OCI-LY1 (cell line): ENCODE data around the gene LMO1.

ENCODE experiments used
- H2AFZ ChIP-seq: fragments of 200-600 bp; sonication (generic), shearing (Covaris generic); 2 replicates; pipeline ENCODE4 v1.6.0; 2014; ENCODE audit warnings: antibody characterized with exemption, mild to moderate bottlenecking, low read length
- H3F3A ChIP-seq: fragments of 200-600 bp; sonication (generic), shearing (Covaris generic); 2 replicates; pipeline ENCODE4 v1.6.0; 2014; ENCODE audit warnings: mild to moderate bottlenecking, antibody characterized with exemption, low read length, moderate library complexity; ENCODE audit not compliant: insufficient read depth
- H3K27ac ChIP-seq: fragments of 200-600 bp; sonication (generic); 2 replicates; pipeline ENCODE4 v1.5.1; 2014; ENCODE audit warnings: low read length, mixed run types, mild to moderate bottlenecking, low read depth; ENCODE audit not compliant: poor library complexity, severe bottlenecking
- H3K27me3 ChIP-seq: fragments of 200-600 bp; sonication (generic); 2 replicates; pipeline ENCODE4 v1.6.0; 2014; ENCODE audit warnings: antibody characterized with exemption, mild to moderate bottlenecking, low read length, moderate library complexity; ENCODE audit not compliant: insufficient read depth
- H3K36me3 ChIP-seq: fragments of 200-600 bp; sonication (generic); 2 replicates; pipeline ENCODE4 v1.6.1; 2014; ENCODE audit warnings: mild to moderate bottlenecking, antibody characterized with exemption, low read length, moderate library complexity, mixed read lengths; ENCODE audit not compliant: insufficient read depth
- H3K4me1 ChIP-seq: fragments of 200-600 bp; sonication (generic); 2 replicates; pipeline ENCODE4 v1.5.1; 2014; ENCODE audit warnings: mild to moderate bottlenecking, low read length, moderate library complexity; ENCODE audit not compliant: insufficient read depth, severe bottlenecking
- H3K4me2 ChIP-seq: fragments of 200-600 bp; sonication (generic), shearing (Covaris generic); 2 replicates; pipeline ENCODE4 v1.6.1; 2014; ENCODE audit warnings: low read length
- H3K4me3 ChIP-seq: fragments of 200-600 bp; sonication (generic); 2 replicates; pipeline ENCODE4 v1.5.1; 2014; ENCODE audit warnings: low read length, low read depth, mild to moderate bottlenecking, mixed read lengths; ENCODE audit not compliant: poor library complexity, severe bottlenecking
- H3K79me2 ChIP-seq: fragments of 200-600 bp; shearing (Covaris generic); 2 replicates; pipeline ENCODE4 v1.6.1; 2016; ENCODE audit warnings: mixed run types, low read length, mixed read lengths; ENCODE audit not compliant: insufficient read depth
- H3K9ac ChIP-seq: fragments of 200-600 bp; sonication (generic), shearing (Covaris generic); 2 replicates; pipeline ENCODE4 v1.6.1; 2014; ENCODE audit warnings: mild to moderate bottlenecking, low read length, mixed read lengths
- H3K9me2 ChIP-seq: fragments of 200-600 bp; sonication (generic), shearing (Covaris generic); 2 replicates; pipeline ENCODE4 v1.6.1; 2014; ENCODE audit warnings: low read depth, mild to moderate bottlenecking, low read length, mixed read lengths
- H3K9me3 ChIP-seq: fragments of 200-600 bp; shearing (Covaris generic); 2 replicates; pipeline ENCODE4 v1.6.1; 2014; ENCODE audit warnings: low read length, mixed read lengths
- H4K20me1 ChIP-seq: fragments of 200-600 bp; sonication (generic), shearing (Covaris generic); 2 replicates; pipeline ENCODE4 v1.6.0; 2016; ENCODE audit warnings: mild to moderate bottlenecking, low read length; ENCODE audit not compliant: insufficient read depth
- EZH2 ChIP-seq: fragments of 200-600 bp; sonication (generic), shearing (Covaris generic); IDR thresholded peaks from 2 replicates; pipeline ENCODE4 v1.8.0; 2017; ENCODE audit warnings: borderline replicate concordance, mixed run types, mild to moderate bottlenecking, antibody characterized with exemption, low read length, moderate library complexity, mixed read lengths
- TF ChIP-seq, protein P1 (sequence below): fragments of 200-600 bp; sonication (generic), shearing (Covaris generic); IDR thresholded peaks from 2 replicates; pipeline ENCODE4 v1.5.1; 2017; ENCODE audit warnings: mild to moderate bottlenecking, antibody characterized with exemption, low read length, moderate library complexity, mixed read lengths

LMO1 gene

DNA sequence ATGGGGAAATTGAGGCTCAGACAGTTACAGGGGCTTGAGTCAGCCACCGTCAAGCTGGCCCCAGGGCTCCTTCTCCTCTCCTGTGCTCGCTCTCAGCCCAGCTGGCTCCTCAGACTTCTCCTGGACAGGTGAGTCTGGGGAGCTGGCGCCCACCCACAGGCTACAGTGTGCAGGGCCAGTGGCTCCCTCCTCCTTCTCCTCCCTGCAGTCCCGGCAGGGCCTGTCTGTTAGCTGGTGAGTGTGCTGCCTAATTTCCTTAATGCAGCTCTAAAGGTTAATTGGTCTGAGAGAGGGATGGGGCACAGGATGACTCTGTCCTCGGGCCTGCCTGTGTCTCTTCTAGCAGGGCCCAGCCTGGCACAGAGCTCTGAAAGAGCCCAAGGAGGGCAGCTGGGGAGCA, 31.7 kb downstream of the LMO1 start:
- H3K27ac ChIP-seq, result no peak overlapping the region
- TF ChIP-seq, protein P1, sequence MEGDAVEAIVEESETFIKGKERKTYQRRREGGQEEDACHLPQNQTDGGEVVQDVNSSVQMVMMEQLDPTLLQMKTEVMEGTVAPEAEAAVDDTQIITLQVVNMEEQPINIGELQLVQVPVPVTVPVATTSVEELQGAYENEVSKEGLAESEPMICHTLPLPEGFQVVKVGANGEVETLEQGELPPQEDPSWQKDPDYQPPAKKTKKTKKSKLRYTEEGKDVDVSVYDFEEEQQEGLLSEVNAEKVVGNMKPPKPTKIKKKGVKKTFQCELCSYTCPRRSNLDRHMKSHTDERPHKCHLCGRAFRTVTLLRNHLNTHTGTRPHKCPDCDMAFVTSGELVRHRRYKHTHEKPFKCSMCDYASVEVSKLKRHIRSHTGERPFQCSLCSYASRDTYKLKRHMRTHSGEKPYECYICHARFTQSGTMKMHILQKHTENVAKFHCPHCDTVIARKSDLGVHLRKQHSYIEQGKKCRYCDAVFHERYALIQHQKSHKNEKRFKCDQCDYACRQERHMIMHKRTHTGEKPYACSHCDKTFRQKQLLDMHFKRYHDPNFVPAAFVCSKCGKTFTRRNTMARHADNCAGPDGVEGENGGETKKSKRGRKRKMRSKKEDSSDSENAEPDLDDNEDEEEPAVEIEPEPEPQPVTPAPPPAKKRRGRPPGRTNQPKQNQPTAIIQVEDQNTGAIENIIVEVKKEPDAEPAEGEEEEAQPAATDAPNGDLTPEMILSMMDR, result no peak
- TF ChIP-seq EZH2, result no peak
- no peak overlapping the region for H3K4me2 ChIP-seq

DNA sequence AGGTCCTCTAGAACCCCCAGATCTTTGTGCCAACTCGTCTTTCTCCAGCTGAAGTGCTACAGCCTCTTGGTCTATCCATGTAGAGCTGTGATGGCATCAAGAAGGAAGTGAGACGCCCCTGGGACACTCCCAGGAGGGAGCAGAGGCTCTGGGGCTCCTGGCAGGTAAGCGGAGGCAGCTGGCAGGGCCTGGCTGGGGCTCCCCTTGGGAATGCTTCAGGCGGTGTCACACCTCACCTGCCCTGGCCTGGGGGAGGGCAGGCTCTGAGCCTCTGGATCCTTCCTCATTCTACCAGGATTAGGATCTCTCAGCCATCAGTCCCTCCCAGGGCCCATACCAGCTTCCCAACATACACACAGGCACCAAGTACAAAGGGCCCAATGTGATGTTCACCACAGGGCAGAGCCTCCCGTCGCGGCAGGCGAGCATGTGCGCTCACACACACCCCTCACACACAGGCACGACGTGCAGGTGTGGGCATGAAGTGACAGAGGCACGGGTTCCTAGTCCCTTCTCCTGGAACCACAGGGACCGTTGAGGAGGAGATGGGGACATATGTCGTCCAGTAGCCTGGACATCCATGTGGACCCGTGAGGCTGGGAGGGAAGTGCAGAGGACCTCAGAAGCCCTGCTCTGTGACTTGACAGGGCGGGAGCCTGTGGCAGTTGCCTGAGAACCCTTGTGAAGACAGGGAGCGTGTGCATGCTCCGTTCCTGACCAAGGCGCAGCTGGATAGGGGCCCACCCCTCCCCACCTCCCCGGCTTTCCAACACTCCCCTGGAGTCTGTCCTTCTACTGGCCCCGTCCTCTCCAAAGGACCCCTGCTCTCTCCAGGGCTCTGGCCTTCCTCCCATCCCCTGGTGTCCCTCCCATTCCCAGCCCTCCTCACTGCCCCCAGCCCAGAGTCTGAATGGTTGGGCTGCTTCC, 32.5 kb downstream of the LMO1 start:
- H3F3A ChIP-seq, result no peaks in the 10 kb centered on the region
- no peaks in the 10 kb centered on the region for H4K20me1 ChIP-seq
- H3K9me3 ChIP-seq, result no peaks in the 10 kb centered on the region
- no peaks in the 10 kb centered on the region for H3K27me3 ChIP-seq
- H3K9me2 ChIP-seq, result no peaks in the 10 kb centered on the region
- no peak overlapping the region for H3K4me3 ChIP-seq
- no peak overlapping the region for H3K9ac ChIP-seq
- H3K27ac ChIP-seq, result no peak overlapping the region
- no peak overlapping the region for H2AFZ ChIP-seq
- no peak for TF ChIP-seq EZH2
- TF ChIP-seq, protein P1, result no peak
- H3K36me3 ChIP-seq, result no peaks in the 10 kb centered on the region
- H3K4me2 ChIP-seq, result no peak overlapping the region
- H3K79me2 ChIP-seq, result no peaks in the 10 kb centered on the region
- H3K4me1 ChIP-seq, result no peaks in the 10 kb centered on the region

More for the DNA sequence above, 31.7 kb downstream of the LMO1 start:
- no peaks in the 10 kb centered on the region for H3K4me1 ChIP-seq
- no peaks in the 10 kb centered on the region for H4K20me1 ChIP-seq
- no peaks in the 10 kb centered on the region for H3K36me3 ChIP-seq
- no peaks in the 10 kb centered on the region for H3F3A ChIP-seq
- H2AFZ ChIP-seq, result no peak overlapping the region
- H3K27me3 ChIP-seq, result no peaks in the 10 kb centered on the region
- H3K4me3 ChIP-seq, result no peak overlapping the region
- H3K79me2 ChIP-seq, result no peaks in the 10 kb centered on the region
- H3K9me3 ChIP-seq, result no peaks in the 10 kb centered on the region
- no peaks in the 10 kb centered on the region for H3K9me2 ChIP-seq
- H3K9ac ChIP-seq, result no peak overlapping the region

DNA sequence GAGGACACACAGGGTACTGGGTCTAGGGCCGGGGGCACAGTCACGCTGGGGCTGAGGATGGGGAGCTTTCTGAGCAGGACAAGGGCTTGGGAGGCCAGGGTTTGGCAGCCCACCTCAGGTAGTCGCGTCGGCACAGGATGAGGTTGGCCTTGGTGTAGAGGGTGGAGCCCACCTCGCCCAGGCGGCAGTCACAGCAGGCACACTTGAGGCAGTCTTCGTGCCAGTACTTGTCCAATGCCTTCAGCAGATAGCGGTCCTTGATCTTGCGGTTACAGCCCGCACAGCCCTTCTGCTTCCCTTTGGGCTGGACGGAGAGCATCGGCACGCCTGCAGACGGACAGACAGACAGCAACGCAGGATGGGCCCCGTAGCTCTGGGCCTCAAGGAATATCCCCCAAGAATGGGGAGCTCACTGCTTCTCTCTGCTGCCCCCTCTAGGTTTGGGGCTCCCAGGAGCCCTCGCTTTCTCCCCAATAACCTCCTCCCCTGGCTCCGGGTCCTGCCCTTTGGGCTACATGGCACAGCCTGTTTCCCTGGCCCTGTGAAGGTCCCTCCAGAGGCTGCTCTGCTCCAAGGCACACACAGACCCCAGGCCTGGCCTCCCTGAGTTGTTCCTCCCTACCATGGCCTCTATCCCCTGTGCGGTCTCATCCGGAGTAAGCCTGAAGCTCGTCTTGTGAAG, 33.4 kb downstream of the LMO1 start:
- H2AFZ ChIP-seq, result no peak overlapping the region
- no peak for TF ChIP-seq EZH2
- TF ChIP-seq, protein P1, result no peak
- H4K20me1 ChIP-seq, result no peaks in the 10 kb centered on the region
- no peak overlapping the region for H3K4me2 ChIP-seq
- no peak overlapping the region for H3K4me3 ChIP-seq
- H3K36me3 ChIP-seq, result no peaks in the 10 kb centered on the region
- no peaks in the 10 kb centered on the region for H3K9me2 ChIP-seq
- no peaks in the 10 kb centered on the region for H3F3A ChIP-seq
- H3K79me2 ChIP-seq, result no peaks in the 10 kb centered on the region
- H3K27me3 ChIP-seq, result no peaks in the 10 kb centered on the region
- no peaks in the 10 kb centered on the region for H3K9me3 ChIP-seq
- no peaks in the 10 kb centered on the region for H3K4me1 ChIP-seq
- no peak overlapping the region for H3K27ac ChIP-seq
- no peak overlapping the region for H3K9ac ChIP-seq
